Uterus (tissue), 2 donors: Measurements from ENCODE around the gene REV3L.

Experiments
- CTCF ChIP-seq, 4 experiments: fragments of 200-600 bp in 2 of 4; fragments of 450-650 bp in 2 of 4; sonication (generic) in 2 of 4; IDR thresholded peaks; one replicate each; pipeline ENCODE4 v1.5.1; 2016 to 2019; ENCODE audit warnings: antibody characterized with exemption in 4 of 4, mild to moderate bottlenecking in 2 of 4, moderate library complexity in 1 of 4
- POLR2A ChIP-seq, 2 donors: fragments of 450-650 bp; IDR thresholded peaks; one replicate each; pipeline ENCODE4 v1.6.1; 2016; ENCODE audit warnings: antibody characterized with exemption in 2 of 2, mild to moderate bottlenecking in 1 of 2, moderate library complexity in 1 of 2

DNA sequence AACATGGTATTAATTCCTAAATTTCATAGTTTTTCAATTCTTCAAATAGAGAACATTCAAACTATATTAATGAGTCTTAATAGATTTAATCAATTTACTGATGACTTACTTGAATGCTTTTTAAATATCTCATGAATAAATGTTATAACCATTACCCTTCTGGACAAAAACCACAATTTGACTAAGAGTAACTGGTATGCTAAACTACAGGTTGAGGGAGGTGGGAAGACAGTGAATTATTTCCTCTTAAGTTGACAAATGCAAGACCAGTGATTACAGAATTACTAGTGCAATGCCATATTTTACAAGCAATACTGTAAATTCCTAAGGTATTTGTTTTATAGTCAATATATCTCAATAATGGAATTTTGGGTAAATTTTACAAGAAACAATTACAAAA is 65.1 kb downstream of the REV3L start:
- TF ChIP-seq CTCF (IDR thresholded peaks at IDR 0.05) (no peak), POLR2A (IDR thresholded peaks at IDR 0.05) (no peak)
